Stimulated activated CD4-positive, alpha-beta T cell treated with anti-CD3 and anti-CD28 coated beads, Interleukin-12 subunit alpha, Interleukin-12 subunit beta, amount 100 ng/mL, for 24 hours (primary cell): ENCODE results near the gene THRB.

Experiments used
- DNase-seq, 2 experiments: peaks; one replicate each; pipeline ENCODE4 v3.0.0-alpha.2; 2020; ENCODE audit warnings: low read depth in 2 of 2

The THRB gene

DNA sequence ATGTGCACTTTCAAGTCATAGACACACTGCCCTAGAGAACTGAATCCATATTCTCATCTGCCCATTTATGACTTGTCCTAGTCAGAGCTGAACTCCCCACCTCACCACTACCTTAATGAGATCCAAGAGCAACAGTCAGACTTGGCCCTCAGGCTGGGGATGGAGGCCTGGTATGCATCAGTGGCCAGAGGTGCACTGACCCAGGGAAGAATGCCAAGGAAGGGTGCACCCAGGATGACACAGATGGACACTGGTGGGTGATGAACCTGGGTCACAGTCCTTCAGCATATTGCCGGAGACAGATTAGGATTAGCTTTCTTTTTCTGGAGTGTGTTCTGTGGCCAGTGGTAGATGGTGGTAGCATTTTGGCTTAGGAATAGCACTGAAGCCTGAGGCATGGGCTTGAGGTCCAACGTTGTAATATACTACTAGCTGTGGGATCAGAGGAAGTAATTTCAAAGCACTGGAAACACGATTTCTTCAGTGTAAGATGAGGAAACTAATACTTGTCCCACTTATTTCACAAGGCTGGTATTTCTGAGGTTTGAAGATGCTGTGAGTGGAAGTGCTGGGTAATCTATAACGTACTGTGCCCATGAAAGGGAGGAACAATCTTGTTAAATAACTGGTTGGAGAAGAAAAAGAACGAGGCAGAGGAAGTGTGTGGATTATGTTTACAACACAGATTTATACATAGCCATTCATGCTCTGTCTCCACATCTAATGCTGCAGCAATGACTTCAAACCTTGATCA is 265.0 kb downstream of the THRB start:
- no peak for DNase-seq

- DNase-seq: no peak
These were observed 267.0 kb downstream of the THRB start for GRCh38 chr3:24227635-24228034.

DNA sequence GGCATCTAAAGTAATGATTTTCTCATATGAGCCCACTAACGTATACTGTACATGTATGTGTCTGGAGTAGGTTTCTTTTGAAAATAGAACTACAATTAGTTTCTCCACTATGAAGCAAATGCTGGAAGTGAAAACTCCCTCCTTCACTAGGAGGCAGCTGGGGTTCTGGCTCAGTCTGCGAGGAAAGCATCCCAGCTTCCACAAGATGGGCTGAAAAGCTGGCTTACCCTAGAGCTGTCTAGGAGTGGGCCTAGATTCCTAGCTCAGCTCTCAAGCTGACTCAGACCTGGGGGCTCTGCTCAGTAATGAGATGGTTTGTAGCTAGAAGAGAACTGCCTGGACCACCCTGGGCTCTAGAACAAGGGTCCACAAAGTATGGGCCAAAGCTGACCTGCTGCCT is 268.3 kb downstream of the THRB start:
- no peak for DNase-seq

DNA sequence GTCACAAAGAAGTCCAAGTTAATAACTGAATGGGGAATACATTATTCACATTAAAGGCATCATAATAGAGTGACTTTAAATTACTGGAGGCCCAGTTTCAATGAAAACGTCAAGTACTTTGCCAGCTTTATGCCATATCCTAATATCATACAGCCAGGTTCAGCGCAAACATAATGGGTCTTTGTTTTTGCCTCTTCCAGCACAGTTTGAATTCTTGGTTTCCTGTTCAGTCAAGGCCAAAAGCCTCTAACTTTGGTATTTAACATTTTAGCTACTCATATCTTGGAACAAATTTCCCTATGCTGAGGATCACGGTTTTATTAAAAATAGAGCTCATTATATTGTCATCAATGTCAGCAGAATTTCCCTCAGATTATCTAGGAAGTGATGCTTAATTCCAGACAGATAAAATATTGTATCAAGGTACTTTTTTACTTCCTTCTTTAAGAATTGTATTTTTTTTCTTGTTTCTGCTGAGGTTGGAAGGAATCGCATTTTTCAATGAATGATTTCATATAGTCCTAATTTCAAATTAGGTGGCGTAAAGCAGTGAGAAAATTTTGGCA is 269.2 kb downstream of the THRB start:
- no peak for DNase-seq

GRCh38 chr3:24224666-24225384 is 269.8 kb downstream of the THRB start:
- DNase-seq: no peak

GRCh38 chr3:24222165-24222805 is 272.4 kb downstream of the THRB start:
- DNase-seq: no peak

- no peak for DNase-seq
These were observed 273.6 kb downstream of the THRB start for GRCh38 chr3:24220859-24221657.

GRCh38 chr3:24215502-24215901 is 279.1 kb downstream of the THRB start:
- DNase-seq: no peak

- no peak for DNase-seq
These were observed 283.3 kb downstream of the THRB start for GRCh38 chr3:24211381-24211780.

DNA sequence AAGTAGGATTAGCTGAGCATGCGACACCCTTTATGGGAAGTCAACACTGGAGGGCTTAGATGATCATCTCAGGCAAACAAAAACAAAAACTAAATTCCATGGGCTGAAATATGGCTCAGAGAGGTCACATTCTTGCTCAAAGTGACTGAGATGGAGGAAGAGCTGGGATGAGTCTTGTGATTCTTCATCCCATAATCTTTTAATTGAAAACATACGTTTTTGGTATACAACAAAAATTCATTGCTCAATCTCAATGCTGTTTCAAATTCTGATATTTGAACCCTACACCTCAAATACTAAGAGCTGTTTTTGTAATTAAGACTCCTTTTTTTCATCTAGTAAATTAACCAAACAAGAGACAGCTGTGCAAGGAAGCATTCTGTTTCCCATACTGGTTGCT is 292.6 kb downstream of the THRB start:
- DNase-seq: no peak

DNA sequence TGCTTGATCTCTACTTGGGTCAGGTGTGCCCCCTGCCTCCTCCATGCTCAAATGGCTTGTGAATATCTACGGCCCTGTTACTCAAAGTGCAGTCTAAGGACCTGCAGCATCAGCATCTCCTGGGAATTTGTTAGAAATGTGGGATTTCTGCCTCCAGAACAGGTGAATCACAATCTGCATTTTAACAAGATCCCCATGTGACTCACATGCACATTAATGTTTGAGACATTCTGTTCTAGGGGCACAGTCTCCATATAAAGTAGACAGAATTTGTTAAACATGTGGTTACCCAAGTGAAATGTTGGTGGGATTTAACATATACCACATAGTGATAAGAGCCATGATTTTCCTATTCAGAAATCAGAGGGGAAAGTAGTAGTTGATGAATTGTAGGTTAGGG is 293.3 kb downstream of the THRB start:
- no peak for DNase-seq

DNA sequence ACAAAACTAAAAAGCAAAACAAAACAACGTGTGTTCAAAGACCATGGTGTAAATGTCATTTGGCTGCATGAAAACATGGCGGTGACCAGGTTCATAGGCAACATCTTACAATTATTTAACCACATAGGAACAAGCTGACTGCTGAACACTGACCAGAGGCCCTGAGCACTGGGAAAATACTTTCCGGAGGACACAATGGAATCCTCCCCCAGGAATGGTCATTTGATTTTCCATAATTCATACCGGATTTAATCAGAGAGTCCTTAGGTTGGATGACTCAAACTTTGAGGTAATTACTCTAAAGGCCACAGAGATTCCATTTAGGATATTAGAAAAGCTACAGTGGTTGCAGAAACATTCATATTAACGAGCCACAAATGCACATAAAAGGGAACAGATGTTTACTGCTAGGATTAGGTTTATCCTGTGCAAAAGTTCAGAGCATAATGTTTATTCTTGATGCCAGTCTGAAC is 294.8 kb downstream of the THRB start:
- DNase-seq: no peak

GRCh38 chr3:24199300-24199699 is 295.4 kb downstream of the THRB start:
- DNase-seq: no peak

DNA sequence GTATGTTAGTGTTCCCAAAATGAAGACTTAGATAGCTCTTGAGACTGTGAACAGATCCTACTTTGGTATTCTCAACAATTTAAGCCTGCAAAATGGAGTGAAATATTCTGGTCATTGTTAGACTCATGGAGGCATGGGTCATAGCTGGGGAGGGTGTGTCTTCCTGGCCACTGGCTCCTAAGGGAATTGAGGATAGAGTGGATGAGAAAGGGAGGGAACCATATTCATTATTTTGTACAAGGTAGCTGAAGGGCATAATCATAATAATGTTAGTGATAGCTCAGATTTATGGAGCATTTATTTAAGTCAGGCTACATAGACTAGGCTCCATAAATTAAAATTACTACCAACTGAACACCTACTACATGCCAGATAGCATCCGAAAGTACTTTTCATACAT is 295.9 kb downstream of the THRB start:
- DNase-seq: no peak

GRCh38 chr3:24197809-24198208 is 296.8 kb downstream of the THRB start:
- DNase-seq: no peak

DNA sequence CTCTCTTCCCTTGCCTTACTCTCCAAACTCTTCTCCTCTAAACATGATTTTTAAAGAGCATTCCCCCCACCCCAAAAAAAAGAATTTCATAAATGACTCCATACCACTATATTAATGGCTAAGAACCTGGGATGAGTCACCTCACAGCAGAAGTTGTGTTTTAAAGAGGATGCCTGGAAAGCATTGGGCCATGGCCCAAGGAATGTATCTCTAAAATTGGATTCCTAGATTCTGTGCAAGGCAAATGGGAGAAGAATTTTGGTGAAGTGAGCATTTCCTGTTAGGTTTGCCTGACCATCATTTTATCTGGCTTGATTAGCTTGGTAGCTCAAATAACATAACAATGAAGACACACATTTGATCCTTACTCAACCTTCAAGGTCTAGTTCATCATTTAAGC is 298.1 kb downstream of the THRB start:
- DNase-seq: no peak

DNA sequence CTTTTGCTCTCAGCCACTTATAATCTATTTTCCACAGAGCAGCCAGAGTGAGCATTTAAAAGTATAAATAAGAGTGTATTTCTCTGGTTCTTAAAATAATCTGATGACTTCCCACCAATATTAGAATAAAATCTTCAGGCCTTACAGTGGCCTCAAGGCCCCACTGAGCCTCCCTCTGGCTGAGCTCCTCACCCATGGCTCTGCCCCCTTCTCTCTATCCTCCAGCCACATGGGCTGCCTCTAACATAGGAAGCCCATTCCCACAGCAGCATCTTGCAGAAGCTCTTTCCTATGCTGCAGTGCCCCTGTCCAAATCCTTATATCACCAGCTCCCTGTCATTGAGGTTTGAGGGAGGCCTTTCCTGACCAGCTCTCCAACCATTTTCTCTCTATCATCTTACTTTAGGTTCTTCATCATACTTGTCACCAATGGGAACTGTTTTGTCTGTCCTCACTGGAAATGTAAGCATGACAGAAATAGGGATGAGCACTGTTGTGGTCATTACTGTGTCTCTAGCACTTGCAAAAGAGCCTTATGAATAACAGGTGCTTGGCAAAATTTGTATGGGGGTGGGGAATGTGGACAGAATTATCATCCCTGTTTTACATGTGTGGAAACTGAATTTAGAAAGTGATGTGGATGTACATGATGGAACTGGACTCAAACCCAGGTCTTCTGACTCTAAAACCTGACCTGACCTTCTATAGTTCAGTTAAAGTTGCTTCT is 299.0 kb downstream of the THRB start:
- DNase-seq: no peak

DNA sequence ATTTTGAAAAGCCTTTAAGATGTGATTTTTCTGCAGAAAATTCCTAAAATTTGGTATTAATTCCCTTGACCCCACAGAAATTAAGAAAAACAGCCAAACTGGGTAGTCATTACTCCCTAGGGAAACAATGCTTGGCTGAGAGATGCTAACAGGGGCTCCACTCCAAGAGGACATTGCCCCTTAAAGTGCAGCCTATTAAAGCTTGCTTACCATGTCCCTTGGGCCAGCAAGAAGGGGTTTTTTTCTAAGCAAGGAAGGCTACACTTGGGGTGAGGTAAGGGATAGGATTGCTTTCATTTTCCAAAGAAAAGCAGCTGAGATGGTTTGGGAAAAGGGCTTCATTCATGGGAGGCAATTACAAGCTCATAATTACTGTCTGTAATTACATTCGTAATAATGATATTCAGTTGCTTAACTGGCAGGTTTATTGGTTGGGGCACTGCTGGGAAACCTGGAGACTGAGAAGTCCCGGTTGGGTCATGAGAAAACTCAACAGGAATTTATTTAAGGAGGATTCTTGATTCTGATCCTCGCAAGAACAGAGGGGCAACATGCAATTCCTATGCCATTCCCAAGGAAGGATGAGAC is 302.1 kb downstream of the THRB start:
- DNase-seq: no peak

GRCh38 chr3:24191801-24192403 is 302.7 kb downstream of the THRB start:
- no peak for DNase-seq

DNA sequence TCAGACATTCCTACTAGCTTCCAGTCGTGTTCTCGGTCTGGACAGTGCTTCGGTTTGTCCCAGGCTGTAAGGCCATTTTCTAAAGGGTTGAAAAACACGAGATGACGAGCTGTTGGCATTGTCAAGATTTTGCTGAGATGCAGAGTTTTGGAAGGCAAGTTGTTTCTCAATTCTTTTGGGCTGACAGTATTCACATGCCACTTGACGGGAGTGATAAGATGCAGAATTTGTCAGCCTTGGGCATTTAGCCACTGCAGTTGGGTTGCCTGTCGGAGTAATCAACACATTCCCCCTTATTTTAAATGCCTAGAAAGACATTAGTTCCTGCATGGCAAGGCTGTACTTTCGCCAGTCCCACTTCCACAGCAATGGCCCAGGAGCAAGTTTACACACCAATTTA is 304.4 kb downstream of the THRB start:
- no peak for DNase-seq
